B cell (primary cell): ENCODE results near the gene ANKDD1A. TPM values are rescaled to one million over a fixed set of nuclear protein-coding genes. Genes with fewer than 3 reads are reported as not detected.

Source experiments
- ATAC-seq: fragments of 200-7000 bp; cut with Tn5 transposase; one replicate; pipeline ENCODE4 v1.10.0; 2021; ENCODE audit warnings: low read depth, mild to moderate bottlenecking, moderate number of reproducible peaks, moderate library complexity
- CTCF ChIA-PET: fragments of 350-600 bp; sonication (Branson Sonifier 250); formaldehyde crosslinking; loops from one replicate; lab custom pipeline; 2021; ENCODE audit warnings: antibody characterized with exemption, inconsistent platforms; lab: Charles Lee
- POLR2A ChIA-PET: fragments of 350-600 bp; sonication (Branson Sonifier 250); formaldehyde crosslinking; loops from one replicate; lab custom pipeline; 2021; ENCODE audit warnings: antibody characterized with exemption; lab: Charles Lee
- DNase-seq: peaks from one replicate; pipeline ENCODE4 v3.0.0; 2013
- H2AFZ ChIP-seq: 2 replicates; pipeline ENCODE4 v1.6.1; 2012; ENCODE audit warnings: mild to moderate bottlenecking, low read depth, low read length; ENCODE audit not compliant: insufficient read depth, poor library complexity, severe bottlenecking
- H3K27ac ChIP-seq, 2 donors: 1 replicate in 1 of 2; 2 replicates in 1 of 2; pipeline ENCODE4 v1.5.1; 2012 to 2013; ENCODE audit warnings: low read length in 2 of 2, mild to moderate bottlenecking in 2 of 2, moderate library complexity in 1 of 2
- H3K27me3 ChIP-seq, 4 experiments: fragments of 200-600 bp in 1 of 4; sonication (generic) in 1 of 4; replicated peaks in 1 of 4; 1 replicate in 2 of 4; 2 replicates in 2 of 4; pipeline versions ENCODE4 v1.6.1 to v1.7.0; 2013 to 2016; ENCODE audit warnings: low read length in 3 of 4, mild to moderate bottlenecking in 2 of 4, mixed read lengths in 1 of 4, moderate library complexity in 1 of 4; ENCODE audit not compliant: insufficient read depth in 4 of 4, control insufficient read depth in 3 of 4; ENCODE audit errors: control extremely low read depth in 1 of 4
- H3K36me3 ChIP-seq, 2 experiments: replicated peaks in 1 of 2; 1 replicate in 1 of 2; 2 replicates in 1 of 2; pipeline versions ENCODE4 v1.6.1 to v1.7.1; 2013; ENCODE audit warnings: low read length in 1 of 2; ENCODE audit not compliant: insufficient read depth in 2 of 2, control insufficient read depth in 1 of 2; ENCODE audit errors: control extremely low read depth in 1 of 2, extremely low read depth in 1 of 2
- H3K4me1 ChIP-seq, 2 donors: fragments of 200-600 bp in 1 of 2; sonication (generic) in 1 of 2; 1 replicate in 1 of 2; 2 replicates in 1 of 2; pipeline versions ENCODE4 v1.5.1 to v1.6.1; 2013 to 2017; ENCODE audit warnings: low read length in 2 of 2; ENCODE audit not compliant: control insufficient read depth in 2 of 2, insufficient read depth in 2 of 2
- H3K4me2 ChIP-seq: replicated peaks from 2 replicates; pipeline ENCODE3; 2012; ENCODE audit warnings: mild to moderate bottlenecking, low read depth, low read length; ENCODE audit not compliant: poor library complexity, severe bottlenecking
- H3K4me3 ChIP-seq, 5 experiments: fragments of 200-600 bp in 1 of 5; sonication (generic) in 1 of 5; 1 replicate in 3 of 5; 2 replicates in 2 of 5; pipeline versions ENCODE4 v1.5.1 to v1.7.0; 2011 to 2016; ENCODE audit warnings: low read length in 4 of 5, mild to moderate bottlenecking in 4 of 5, low read depth in 2 of 5, control low read depth in 1 of 5, moderate library complexity in 1 of 5; ENCODE audit not compliant: insufficient read depth in 1 of 5; ENCODE audit errors: control extremely low read depth in 1 of 5, extremely low read depth in 1 of 5
- H3K79me2 ChIP-seq: fragments of 200-600 bp; sonication (generic); one replicate; pipeline ENCODE4 v1.6.0; 2016; ENCODE audit warnings: low read length; ENCODE audit not compliant: control insufficient read depth, insufficient read depth
- H3K9ac ChIP-seq: fragments of 200-600 bp; sonication (generic); 2 replicates; pipeline ENCODE4 v1.6.1; 2017; ENCODE audit warnings: mild to moderate bottlenecking, low read length, moderate library complexity
- H3K9me3 ChIP-seq, 3 donors: one replicate each; pipeline versions ENCODE4 v1.6.1 to v1.7.1; 2013; ENCODE audit warnings: low read length in 2 of 3; ENCODE audit not compliant: control insufficient read depth in 2 of 3, insufficient read depth in 1 of 3; ENCODE audit errors: control extremely low read depth in 1 of 3
- H4K20me1 ChIP-seq: 2 replicates; pipeline ENCODE4 v1.6.0; 2012; ENCODE audit warnings: mild to moderate bottlenecking, low read length; ENCODE audit not compliant: insufficient read depth, control insufficient read depth, poor library complexity, severe bottlenecking
- H3K27ac Mint-ChIP-seq: one replicate; pipeline ENCODE4 v1.8.0; 2021; ENCODE audit warnings: mixed read lengths
- H3K27me3 Mint-ChIP-seq: one replicate; pipeline ENCODE4 v1.8.0; 2021; ENCODE audit warnings: mixed read lengths
- H3K4me1 Mint-ChIP-seq: one replicate; pipeline ENCODE4 v1.8.0; 2021; ENCODE audit warnings: mixed read lengths
- H3K4me3 Mint-ChIP-seq: one replicate; pipeline ENCODE4 v1.8.0; 2021; ENCODE audit warnings: mixed read lengths
- H3K9me3 Mint-ChIP-seq: one replicate; pipeline ENCODE4 v1.8.0; 2022; ENCODE audit warnings: mixed read lengths; ENCODE audit not compliant: insufficient read depth
- CTCF ChIP-seq: fragments of 200-600 bp; IDR thresholded peaks from one replicate; pipeline ENCODE4 v1.8.0; 2022; ENCODE audit warnings: antibody characterized with exemption, mild to moderate bottlenecking
- EZH2 ChIP-seq: IDR thresholded peaks from 2 replicates; pipeline ENCODE4 v1.6.1; 2012; ENCODE audit warnings: borderline replicate concordance, low read depth, mild to moderate bottlenecking, moderate library complexity, low read length; ENCODE audit not compliant: insufficient read depth, poor library complexity, severe bottlenecking
- whole genome bisulfite sequencing: methylation state at CpG from one replicate; pipeline ENCODE4 v1.1.5; 2013; ENCODE audit warnings: missing lambda C conversion rate; ENCODE audit not compliant: insufficient coverage; 5-methylcytosine and 5-hydroxymethylcytosine counted together
- intact Hi-C: fragments of 100-400 bp; cut with micrococcal nuclease; formaldehyde crosslinking; loops from one replicate; pipeline ENCODE4 v1.10.0; 2022
- polyA plus RNA-seq: library from polyadenylated mRNA; depleted of rRNA; stranded (reverse); fragments of >200 nt; gene quantifications from 2 replicates; pipeline ENCODE4 v1.2.3, GENCODE V29; 2012
- total RNA-seq, 2 donors: library from RNA; stranded (reverse); fragments of 120-200 nt in 1 of 2; gene quantifications; 1 replicate in 1 of 2; 2 replicates in 1 of 2; pipeline versions ENCODE4 v1.2.3 to v1.2.4, GENCODE V29; 2013 to 2022

The ANKDD1A gene
- total and polyA plus RNA-seq, 2 donors (not counting 1 experiment from before 2014, with no cell fraction given), result 2.6 to 2.7 TPM

- no peaks in the 10 kb centered on the region for H3K36me3 ChIP-seq
- Mint-ChIP-seq H3K27me3 (no peaks in the 10 kb centered on the region), H3K4me3 (no peak overlapping the region), H3K9me3 (peaks cover 1% of the 10 kb centered on the region), H3K27ac (no peak overlapping the region), H3K4me1 (peaks cover 21% of the 10 kb centered on the region)
- TF ChIP-seq CTCF, result no peak
- TF ChIP-seq EZH2, result no peak
- H3K27me3 ChIP-seq, result no peaks in the 10 kb centered on the region
- peaks cover 0 to 4% (median 0%) of the 10 kb centered on the region in 3 donors for H3K9me3 ChIP-seq
- 99% methylated on average over 10 of the region's 13 CpGs for WGBS
- H3K9ac ChIP-seq, result no peak overlapping the region
- H3K4me2 ChIP-seq, result no peak overlapping the region
- ChIA-PET POLR2A (no interaction called here), CTCF (no interaction called here)
- DNase-seq (no peak), ATAC-seq (no peak)
- H2AFZ ChIP-seq, result no peak overlapping the region
- H3K79me2 ChIP-seq, result no peaks in the 10 kb centered on the region
- peaks cover 5 to 9% of the 10 kb centered on the region in 2 donors for H3K4me1 ChIP-seq
- H4K20me1 ChIP-seq, result no peaks in the 10 kb centered on the region
- intact Hi-C loops, result no loop called here
- no peak overlapping the region for H3K27ac ChIP-seq
- H3K4me3 ChIP-seq, result no peak overlapping the region
Observed at GRCh38 chr15:64925335-64926330, 13.9 kb downstream of the ANKDD1A start.

- Histone ChIP-seq H3K27ac (no peak overlapping the region), H3K4me2 (no peak overlapping the region), H4K20me1 (no peaks in the 10 kb centered on the region), H3K36me3 (peaks cover 0 to 3% of the 10 kb centered on the region in 2 experiments), H3K79me2 (no peaks in the 10 kb centered on the region), H3K4me3 (no peak overlapping the region), H2AFZ (no peak overlapping the region), H3K9me3 (peaks cover 0 to 4% (median 0%) of the 10 kb centered on the region in 3 donors), H3K9ac (no peak overlapping the region), H3K27me3 (no peaks in the 10 kb centered on the region), H3K4me1 (peaks cover 5 to 9% of the 10 kb centered on the region in 2 donors)
- Mint-ChIP-seq H3K4me1 (peaks cover 21% of the 10 kb centered on the region), H3K9me3 (peaks cover 1% of the 10 kb centered on the region), H3K27me3 (no peaks in the 10 kb centered on the region), H3K4me3 (no peak overlapping the region), H3K27ac (no peak overlapping the region)
- WGBS, result 92% methylated on average over 8 of the region's 8 CpGs
- POLR2A ChIA-PET, result no interaction called here
- DNase-seq, result no peak
- CTCF ChIA-PET, result no interaction called here
- TF ChIP-seq CTCF (no peak), EZH2 (no peak)
- intact Hi-C loops, result no loop called here
- no peak for ATAC-seq
Observed at GRCh38 chr15:64926661-64927060, 15.0 kb downstream of the ANKDD1A start.
